ENCODE measurements around the gene ATM. TPM values are rescaled to one million over a fixed set of nuclear protein-coding genes. Genes with fewer than 3 reads are reported as not detected.

ATM gene
- total RNA-seq, 4 donors from 2014 or later: 52.8 to 85.9 (median 58.7) TPM

GRCh38 chr11:108302121-108302785 lies 79.4 kb downstream of the ATM start:
- ATAC-seq (ENCODE audit: low FRiP score) (no peak), DNase-seq (ENCODE audit: low spot score) (no peak)
- TF ChIP-seq CTCF (IDR thresholded peaks at IDR 0.05): no peak

- ATAC-seq (ENCODE audit: low FRiP score) (no peak), DNase-seq (ENCODE audit: low spot score) (no peak)
- TF ChIP-seq CTCF (IDR thresholded peaks at IDR 0.05): no peak
Observed at GRCh38 chr11:108307751-108308150, 84.9 kb downstream of the ATM start.

GRCh38 chr11:108313444-108313843 lies 90.6 kb downstream of the ATM start:
- DNase-seq (ENCODE audit: low spot score): no peak
- TF ChIP-seq CTCF (IDR thresholded peaks at IDR 0.05): no peak
- no peak for ATAC-seq (ENCODE audit: low FRiP score)

GRCh38 chr11:108316061-108316460 lies 93.2 kb downstream of the ATM start:
- TF ChIP-seq CTCF (IDR thresholded peaks at IDR 0.05): no peak
- no peak for ATAC-seq (ENCODE audit: low FRiP score)

GRCh38 chr11:108319541-108320145 lies 96.8 kb downstream of the ATM start:
- TF ChIP-seq CTCF (IDR thresholded peaks at IDR 0.05): no peak
- ATAC-seq (ENCODE audit: low FRiP score) (no peak), DNase-seq (ENCODE audit: low spot score) (no peak)

More at GRCh38 chr11:108316061-108316460, 93.2 kb downstream of the ATM start:
- DNase-seq (ENCODE audit: low spot score): no peak

- no peak for TF ChIP-seq CTCF (IDR thresholded peaks at IDR 0.05)
- ATAC-seq (ENCODE audit: low FRiP score) (no peak), DNase-seq (ENCODE audit: low spot score) (no peak)
Observed at GRCh38 chr11:108322666-108323065, 99.8 kb downstream of the ATM start.

- ATAC-seq (ENCODE audit: low FRiP score): no peak
- DNase-seq (ENCODE audit: low spot score): no peak
- TF ChIP-seq CTCF (IDR thresholded peaks at IDR 0.05): no peak
Observed at GRCh38 chr11:108324587-108324986, 101.7 kb downstream of the ATM start.

Data from omental fat pad (tissue), 4 donors.